NCI-H774 (cell line): Measurements from ENCODE around the gene MAPK8.

ENCODE experiments used
- DNase-seq: peaks from one replicate; lab custom pipeline; 2025; lab: John Stamatoyannopoulos, UW

Gene MAPK8

GRCh38 chr10:48384699-48384982, 78.2 kb downstream of the MAPK8 start:
- DNase-seq: no peak

GRCh38 chr10:48389272-48389671, 82.8 kb downstream of the MAPK8 start:
- DNase-seq: no peak

GRCh38 chr10:48389846-48390557, 83.5 kb downstream of the MAPK8 start:
- no peak for DNase-seq

GRCh38 chr10:48390558-48390871, 84.0 kb downstream of the MAPK8 start:
- DNase-seq: no peak

GRCh38 chr10:48390933-48391845, 84.7 kb downstream of the MAPK8 start:
- DNase-seq: no peak

- DNase-seq: no peak
Observed at GRCh38 chr10:48391994-48392393, 85.5 kb downstream of the MAPK8 start.

GRCh38 chr10:48398261-48398660, 91.8 kb downstream of the MAPK8 start:
- DNase-seq: no peak

GRCh38 chr10:48399056-48399541, 92.6 kb downstream of the MAPK8 start:
- DNase-seq: no peak

- no peak for DNase-seq
Observed at GRCh38 chr10:48399551-48399950, 93.1 kb downstream of the MAPK8 start.

- no peak for DNase-seq
Observed at GRCh38 chr10:48400129-48400849, 93.8 kb downstream of the MAPK8 start.

- no peak for DNase-seq
Observed at GRCh38 chr10:48400850-48401220, 94.4 kb downstream of the MAPK8 start.

- DNase-seq: no peak
Observed at GRCh38 chr10:48404646-48405045, 98.2 kb downstream of the MAPK8 start.

GRCh38 chr10:48406204-48406603, 99.7 kb downstream of the MAPK8 start:
- no peak for DNase-seq

GRCh38 chr10:48406658-48407057, 100.2 kb downstream of the MAPK8 start:
- no peak for DNase-seq

GRCh38 chr10:48410503-48410902, 104.0 kb downstream of the MAPK8 start:
- DNase-seq: no peak

- DNase-seq: no peak
Observed at GRCh38 chr10:48411510-48411909, 105.0 kb downstream of the MAPK8 start.

- no peak for DNase-seq
Observed at GRCh38 chr10:48412081-48412480, 105.6 kb downstream of the MAPK8 start.

- DNase-seq: no peak
Observed at GRCh38 chr10:48412933-48413332, 106.5 kb downstream of the MAPK8 start.

GRCh38 chr10:48414160-48414559, 107.7 kb downstream of the MAPK8 start:
- DNase-seq: no peak

- no peak for DNase-seq
Observed at GRCh38 chr10:48414778-48415177, 108.3 kb downstream of the MAPK8 start.

GRCh38 chr10:48416584-48417232, 110.2 kb downstream of the MAPK8 start:
- no peak for DNase-seq

GRCh38 chr10:48417374-48417773, 110.9 kb downstream of the MAPK8 start:
- DNase-seq: no peak
